GM12873 (cell line): ENCODE measurements around the gene HMCN2.

Experiments
- CTCF ChIP-seq: IDR thresholded peaks from 2 replicates; pipeline ENCODE4 v1.5.1; 2012; ENCODE audit warnings: low read depth, mild to moderate bottlenecking, moderate library complexity, low read length, control low read depth; ENCODE audit not compliant: insufficient read depth; ENCODE audit errors: missing control alignments

The HMCN2 gene

GRCh38 chr9:130385257-130385656 lies 119.7 kb downstream of the HMCN2 start:
- no peak for TF ChIP-seq CTCF

- no peak for TF ChIP-seq CTCF
Observed at GRCh38 chr9:130387398-130387797, 121.8 kb downstream of the HMCN2 start.

- no peak for TF ChIP-seq CTCF
Observed at GRCh38 chr9:130387905-130388304, 122.3 kb downstream of the HMCN2 start.

- no peak for TF ChIP-seq CTCF
Observed at GRCh38 chr9:130390390-130390789, 124.8 kb downstream of the HMCN2 start.

- TF ChIP-seq CTCF = no peak
Observed at GRCh38 chr9:130390986-130391385, 125.4 kb downstream of the HMCN2 start.

GRCh38 chr9:130391866-130392265 lies 126.3 kb downstream of the HMCN2 start:
- TF ChIP-seq CTCF = no peak

- TF ChIP-seq CTCF = no peak
Observed at GRCh38 chr9:130393681-130394071, 128.1 kb downstream of the HMCN2 start.
